ENCODE measurements around the gene AREG.

GRCh38 chr4:74395633-74396032, 49.3 kb upstream of the AREG start:
- TF ChIP-seq, protein P1, sequence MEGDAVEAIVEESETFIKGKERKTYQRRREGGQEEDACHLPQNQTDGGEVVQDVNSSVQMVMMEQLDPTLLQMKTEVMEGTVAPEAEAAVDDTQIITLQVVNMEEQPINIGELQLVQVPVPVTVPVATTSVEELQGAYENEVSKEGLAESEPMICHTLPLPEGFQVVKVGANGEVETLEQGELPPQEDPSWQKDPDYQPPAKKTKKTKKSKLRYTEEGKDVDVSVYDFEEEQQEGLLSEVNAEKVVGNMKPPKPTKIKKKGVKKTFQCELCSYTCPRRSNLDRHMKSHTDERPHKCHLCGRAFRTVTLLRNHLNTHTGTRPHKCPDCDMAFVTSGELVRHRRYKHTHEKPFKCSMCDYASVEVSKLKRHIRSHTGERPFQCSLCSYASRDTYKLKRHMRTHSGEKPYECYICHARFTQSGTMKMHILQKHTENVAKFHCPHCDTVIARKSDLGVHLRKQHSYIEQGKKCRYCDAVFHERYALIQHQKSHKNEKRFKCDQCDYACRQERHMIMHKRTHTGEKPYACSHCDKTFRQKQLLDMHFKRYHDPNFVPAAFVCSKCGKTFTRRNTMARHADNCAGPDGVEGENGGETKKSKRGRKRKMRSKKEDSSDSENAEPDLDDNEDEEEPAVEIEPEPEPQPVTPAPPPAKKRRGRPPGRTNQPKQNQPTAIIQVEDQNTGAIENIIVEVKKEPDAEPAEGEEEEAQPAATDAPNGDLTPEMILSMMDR (conservative IDR thresholded peaks at IDR 0.05 in 1 of 2, IDR thresholded peaks at IDR 0.05 in 1 of 2; ENCODE audit: extremely low read depth in 1 of 2, insufficient read depth in 1 of 2, low read depth in 1 of 2, low read length in 2 of 2) = no peak
- no peak for TF ChIP-seq EZH2 (IDR thresholded peaks at IDR 0.05; ENCODE audit: borderline replicate concordance, low read length)

All from mammary epithelial cell (primary cell).